Measurements from ENCODE around the gene ANKS1A.
"Not testable (repeated sequence)": the region's sequence is repeated elsewhere in the genome, so short reads cannot be mapped to it uniquely, and the experiment has no call there.

The ANKS1A gene

DNA sequence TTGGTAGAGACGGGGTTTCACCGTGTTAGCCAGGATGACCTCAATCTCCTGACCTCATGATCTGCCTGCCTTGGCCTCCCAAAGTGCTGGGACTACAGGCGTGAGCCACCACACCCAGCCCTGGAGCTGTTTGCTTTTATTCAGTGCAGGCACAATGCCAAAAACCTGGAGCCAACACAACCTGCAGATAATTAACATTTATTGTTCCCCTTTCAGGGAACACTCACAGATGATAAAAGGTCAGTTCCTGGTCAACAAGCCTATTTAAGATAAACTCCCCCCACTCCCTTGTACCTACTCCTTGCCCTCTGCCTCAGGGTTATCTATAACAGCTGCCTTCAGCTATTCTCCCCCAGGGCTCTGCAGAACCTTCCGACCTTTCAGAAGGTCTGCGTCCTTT, 218.7 kb downstream of the ANKS1A start:
- DNase-seq (ENCODE audit: low read depth) = not testable (repeated sequence)

DNA sequence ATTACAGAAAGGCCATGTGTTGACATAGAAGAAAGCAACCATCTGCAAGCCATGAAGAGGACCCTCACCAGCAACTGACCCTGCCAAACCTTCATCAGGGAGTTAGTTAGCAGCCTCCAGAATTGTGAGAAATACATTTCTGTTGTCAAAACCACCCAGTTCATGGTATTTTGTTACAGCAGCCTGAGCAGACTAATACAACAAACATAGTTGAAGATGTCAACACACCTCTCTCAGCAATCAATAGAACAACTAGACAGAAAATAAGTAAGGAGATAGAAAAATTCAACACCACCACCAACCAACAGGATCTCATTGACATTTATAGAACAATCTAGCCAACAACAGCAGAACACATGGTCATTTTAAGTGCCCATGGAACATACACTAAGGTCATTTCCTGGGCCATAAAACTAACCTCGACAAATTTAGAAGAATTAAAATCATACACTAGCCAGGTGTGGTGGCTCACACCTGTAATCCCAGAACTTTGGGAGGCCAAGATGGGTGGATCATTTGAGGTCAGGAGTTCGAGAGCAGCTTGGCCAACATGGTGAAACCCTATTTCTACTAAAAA, 219.3 kb downstream of the ANKS1A start:
- DNase-seq (ENCODE audit: low read depth) = no peak

DNA sequence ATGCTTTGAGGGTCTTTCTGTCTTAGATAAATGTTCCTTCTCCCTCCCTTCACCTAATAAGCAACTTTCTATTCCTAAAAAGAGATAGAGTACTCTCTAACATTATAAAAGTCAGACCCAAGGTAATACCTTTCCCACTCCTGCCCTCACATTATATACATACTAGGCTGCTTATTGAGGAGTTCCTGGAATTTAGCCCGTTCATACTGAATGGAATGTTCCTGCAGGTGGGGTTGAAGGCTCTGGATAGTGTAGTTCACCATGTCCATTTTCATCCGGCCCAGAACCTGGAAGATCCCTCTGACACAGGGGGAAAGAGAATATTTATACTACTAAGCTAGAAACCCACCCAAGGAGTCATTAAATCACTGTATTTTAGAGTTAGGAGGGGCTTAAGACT, 231.7 kb downstream of the ANKS1A start:
- no peak for DNase-seq (ENCODE audit: low read depth)

DNA sequence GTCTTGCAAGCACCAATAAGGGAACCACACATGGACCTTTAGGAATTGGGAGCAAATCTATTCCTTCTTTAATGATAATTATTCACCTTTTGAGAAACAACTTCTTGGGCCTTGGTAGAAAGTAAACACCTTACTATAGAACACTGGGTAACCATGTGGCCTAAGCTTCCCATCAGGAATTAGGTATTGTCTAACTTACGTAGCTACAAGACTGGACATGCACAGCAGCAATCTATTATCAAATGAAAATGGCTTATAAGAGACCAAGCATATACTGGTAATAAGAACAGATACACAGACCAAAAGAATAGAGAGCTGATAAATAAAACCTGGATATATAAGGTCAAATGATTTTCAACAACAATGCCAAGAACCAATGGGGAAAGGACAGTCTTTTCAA, 235.3 kb downstream of the ANKS1A start:
- no peak for DNase-seq (ENCODE audit: low read depth)

DNA sequence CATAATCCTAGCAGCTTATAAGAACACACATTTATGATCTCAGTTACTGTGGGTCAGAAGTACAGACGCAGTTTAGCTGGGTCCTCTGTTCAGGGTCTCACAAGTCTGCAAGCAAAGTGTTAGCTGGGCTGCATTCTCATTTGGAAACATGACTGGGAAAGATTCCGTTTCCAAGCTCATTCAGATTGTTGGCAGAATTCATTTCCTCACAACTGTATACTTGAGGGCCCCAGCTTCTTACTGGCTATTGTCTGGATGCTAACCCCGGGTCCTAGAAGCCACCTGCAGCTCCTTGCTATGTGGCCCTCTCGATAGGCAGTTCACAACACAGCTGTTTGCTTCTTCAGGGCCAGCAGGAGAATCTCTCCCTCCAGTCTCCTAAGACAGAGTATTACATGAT, 239.0 kb downstream of the ANKS1A start:
- no peak for DNase-seq (ENCODE audit: low read depth)

DNA sequence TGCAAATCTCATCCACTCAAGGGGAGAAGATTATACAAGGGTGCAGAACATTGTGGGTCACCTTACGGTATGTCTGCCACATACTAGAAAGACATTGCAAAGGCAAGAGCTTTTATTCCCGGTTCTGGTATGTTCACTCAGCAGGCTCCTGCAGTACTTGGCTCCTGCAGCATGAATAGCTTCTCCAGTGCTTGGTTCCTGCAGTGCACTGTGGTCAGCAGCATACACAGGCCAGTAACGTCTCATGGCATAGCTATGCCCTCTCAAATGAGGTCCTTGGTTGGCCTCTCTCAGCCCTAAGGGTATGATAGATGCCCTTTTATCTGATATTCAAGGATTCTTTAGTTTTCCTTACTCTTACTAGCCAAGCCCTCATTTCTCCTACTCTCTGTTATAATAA, 239.4 kb downstream of the ANKS1A start:
- DNase-seq (ENCODE audit: low read depth) = no peak

DNA sequence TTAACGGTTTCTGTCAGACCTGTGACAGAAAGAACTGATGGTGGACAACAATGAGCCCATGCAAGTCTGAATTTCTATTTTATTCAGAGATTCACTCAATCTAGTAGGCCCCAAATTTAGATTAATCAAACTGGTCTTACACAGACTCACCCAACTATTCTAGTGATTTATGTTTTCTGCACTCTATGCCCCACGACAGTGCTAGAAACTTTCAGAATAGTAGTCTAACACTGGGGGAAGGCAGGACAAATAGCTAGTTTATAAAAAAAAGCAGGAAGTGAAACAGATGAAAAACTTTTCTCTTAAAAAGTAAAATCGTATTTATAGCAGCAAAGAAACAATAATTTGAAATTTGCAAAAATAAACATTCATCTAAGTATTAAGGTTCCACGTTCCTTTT, 247.1 kb downstream of the ANKS1A start:
- DNase-seq (ENCODE audit: low read depth) = no peak

DNA sequence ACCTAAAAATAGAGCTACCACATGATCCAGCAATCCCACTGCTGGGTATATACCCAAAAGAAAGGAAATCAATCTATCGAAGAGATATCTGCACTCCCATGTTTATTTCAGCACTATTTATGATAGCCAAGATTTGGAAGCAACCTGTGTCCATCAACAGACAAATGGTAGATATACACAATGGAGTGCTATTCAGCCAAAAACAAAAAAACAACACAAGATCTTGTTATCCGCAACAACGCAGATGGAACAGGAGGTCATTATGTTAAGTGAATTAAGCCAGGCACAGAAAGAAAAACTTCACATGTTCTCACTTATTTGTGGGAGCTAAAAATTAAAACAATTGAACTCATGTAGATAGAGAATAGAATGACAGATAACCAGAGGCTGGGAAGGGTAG, 249.1 kb downstream of the ANKS1A start:
- not testable (repeated sequence) for DNase-seq (ENCODE audit: low read depth)

DNA sequence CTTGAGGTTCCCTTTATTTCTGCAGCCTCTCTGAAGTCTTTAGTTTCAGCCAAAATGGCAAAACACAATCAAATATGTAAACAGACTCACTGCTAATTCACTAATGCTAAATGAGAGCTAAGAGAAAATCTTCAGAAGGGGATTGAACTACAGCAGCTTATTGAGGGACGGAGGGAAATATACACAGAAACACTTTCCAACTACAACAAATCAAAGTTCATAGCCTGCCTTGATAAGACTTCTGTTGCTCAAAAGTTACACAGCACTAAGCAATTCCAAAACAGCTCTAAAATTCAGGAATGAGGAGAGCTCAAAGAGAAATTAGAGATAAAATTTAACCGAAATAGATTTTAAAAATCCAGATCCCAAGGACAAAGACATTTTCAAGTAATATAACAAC, 250.4 kb downstream of the ANKS1A start:
- DNase-seq (ENCODE audit: low read depth) = no peak

DNA sequence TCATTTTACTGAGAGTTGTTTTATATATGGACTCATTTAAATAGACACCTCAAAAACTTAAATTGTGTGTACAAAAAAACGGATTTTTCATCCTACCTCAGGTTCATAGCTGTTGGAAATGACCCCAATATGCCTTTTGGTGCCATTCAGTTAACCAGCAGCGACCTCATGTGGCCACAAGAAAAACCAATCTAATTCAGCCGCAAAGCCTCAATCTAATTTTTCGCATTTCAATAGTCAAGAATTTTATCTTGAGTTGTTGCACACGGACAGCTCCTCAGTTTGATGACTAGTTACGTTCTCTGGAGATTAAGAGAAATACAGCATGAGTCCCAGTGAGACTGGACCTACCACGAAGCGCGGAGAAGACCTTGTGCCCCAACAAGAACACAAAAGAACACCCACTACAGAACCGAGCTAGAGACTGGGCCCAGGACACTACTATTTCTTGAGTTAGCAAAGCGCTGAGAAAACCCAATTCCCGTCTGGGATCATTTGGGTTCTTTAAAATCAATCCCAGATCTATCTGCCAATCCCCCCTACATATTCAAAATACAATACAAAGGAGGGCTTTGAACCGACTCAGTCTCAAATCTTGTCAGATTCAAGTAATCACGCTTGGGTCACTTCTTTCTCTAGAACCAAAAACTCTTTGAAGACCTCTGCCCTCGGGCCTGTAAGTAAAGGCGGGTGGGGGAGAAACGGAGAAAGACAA, 251.0 kb downstream of the ANKS1A start:
- peak; percentile 28 for DNase-seq (ENCODE audit: low read depth)

DNA sequence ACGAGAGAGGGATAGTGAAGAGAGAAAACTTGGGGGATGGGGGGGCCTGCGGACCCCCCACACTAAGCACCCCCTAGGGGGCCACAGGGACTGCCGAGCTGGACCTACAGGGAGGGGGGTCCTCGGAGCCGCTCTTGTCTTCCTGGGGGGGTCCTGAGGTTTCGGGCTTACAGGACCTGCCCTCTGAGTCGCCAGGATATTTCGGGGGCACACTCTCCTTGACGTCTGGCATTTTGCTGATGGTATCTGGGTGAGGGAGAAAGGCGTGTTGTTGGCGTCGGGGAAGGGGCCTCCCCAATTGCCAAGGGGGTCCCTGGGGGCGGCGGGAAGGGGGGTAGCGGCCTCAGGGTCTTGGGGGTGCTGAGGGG, 251.6 kb downstream of the ANKS1A start:
- DNase-seq (ENCODE audit: low read depth) = no peak
